Spleen (tissue), 7 donors: Measurements from ENCODE around the gene ZNF296.

ENCODE experiments used
- POLR2A ChIP-seq, 3 donors: fragments of 450-650 bp; IDR thresholded peaks; one replicate each; pipeline ENCODE4 v1.5.1; 2017; ENCODE audit warnings: antibody characterized with exemption in 3 of 3, mild to moderate bottlenecking in 1 of 3
- POLR2AphosphoS5 ChIP-seq, 3 donors: sonication (generic); formaldehyde crosslinking; IDR thresholded peaks; one replicate each; pipeline ENCODE4 v1.5.1; 2017; ENCODE audit warnings: antibody characterized with exemption in 3 of 3
- TF ChIP-seq, protein P1 (sequence below), 11 experiments: fragments of 200-600 bp in 7 of 11; fragments of 450-650 bp in 4 of 11; sonication (generic) in 4 of 11; IDR thresholded peaks in 8 of 11; conservative IDR thresholded peaks in 3 of 11; 1 replicate in 7 of 11; 2 replicates in 4 of 11; pipeline versions ENCODE4 v1.4.0 to v1.8.0; 2016 to 2021; ENCODE audit warnings: antibody characterized with exemption in 11 of 11, inconsistent platforms in 4 of 11, mild to moderate bottlenecking in 1 of 11
- donor health status: DM: no; HTN: no; CAD: no; lungs with moderate emphysema.
- donor health status: DM: no; HTN: no; CAD: no.
- donor health status: DM: no; HTN: no; CAD: no.

DNA sequence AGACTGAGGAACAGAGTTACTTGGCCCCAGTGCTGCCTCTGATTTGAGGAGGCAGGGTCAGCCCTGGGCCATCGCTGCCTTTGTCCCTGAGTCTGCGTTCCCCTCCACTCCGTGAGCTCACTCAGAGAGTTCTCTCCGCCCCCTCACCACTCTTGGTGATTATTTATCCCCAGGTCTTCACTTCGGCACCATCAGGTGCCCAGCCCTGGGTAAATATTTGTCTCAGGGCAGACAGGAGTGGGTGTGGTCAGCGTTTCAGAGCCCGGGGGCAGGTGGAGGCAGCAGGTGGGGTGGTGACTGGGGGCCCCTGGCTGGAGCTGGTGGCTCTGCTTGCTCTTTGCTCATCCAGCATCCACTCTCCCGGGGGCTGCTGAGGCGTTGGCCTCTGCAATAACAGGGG, 37.4 kb upstream of the ZNF296 start:
- TF ChIP-seq POLR2A (IDR thresholded peaks at IDR 0.05) (no peak), POLR2AphosphoS5 (IDR thresholded peaks at IDR 0.05) (no peak)
- TF ChIP-seq, protein P1, sequence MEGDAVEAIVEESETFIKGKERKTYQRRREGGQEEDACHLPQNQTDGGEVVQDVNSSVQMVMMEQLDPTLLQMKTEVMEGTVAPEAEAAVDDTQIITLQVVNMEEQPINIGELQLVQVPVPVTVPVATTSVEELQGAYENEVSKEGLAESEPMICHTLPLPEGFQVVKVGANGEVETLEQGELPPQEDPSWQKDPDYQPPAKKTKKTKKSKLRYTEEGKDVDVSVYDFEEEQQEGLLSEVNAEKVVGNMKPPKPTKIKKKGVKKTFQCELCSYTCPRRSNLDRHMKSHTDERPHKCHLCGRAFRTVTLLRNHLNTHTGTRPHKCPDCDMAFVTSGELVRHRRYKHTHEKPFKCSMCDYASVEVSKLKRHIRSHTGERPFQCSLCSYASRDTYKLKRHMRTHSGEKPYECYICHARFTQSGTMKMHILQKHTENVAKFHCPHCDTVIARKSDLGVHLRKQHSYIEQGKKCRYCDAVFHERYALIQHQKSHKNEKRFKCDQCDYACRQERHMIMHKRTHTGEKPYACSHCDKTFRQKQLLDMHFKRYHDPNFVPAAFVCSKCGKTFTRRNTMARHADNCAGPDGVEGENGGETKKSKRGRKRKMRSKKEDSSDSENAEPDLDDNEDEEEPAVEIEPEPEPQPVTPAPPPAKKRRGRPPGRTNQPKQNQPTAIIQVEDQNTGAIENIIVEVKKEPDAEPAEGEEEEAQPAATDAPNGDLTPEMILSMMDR (IDR thresholded peaks at IDR 0.05 in 8 of 11, conservative IDR thresholded peaks at IDR 0.05 in 3 of 11): no peak
